BE2C (cell line): ENCODE measurements around the gene HRH1.

Source experiments
- DNase-seq: peaks from one replicate; pipeline ENCODE4 v3.0.0-alpha.2; 2020
- H3K27me3 ChIP-seq: fragments of 250-450 bp; sonication (Bioruptor Pico); 2 replicates; pipeline ENCODE4 v1.5.1; 2020; ENCODE audit warnings: mild to moderate bottlenecking
- H3K36me3 ChIP-seq: fragments of 250-450 bp; sonication (Bioruptor Pico); 2 replicates; pipeline ENCODE4 v1.5.1; 2020; ENCODE audit warnings: mild to moderate bottlenecking
- H3K4me1 ChIP-seq: fragments of 250-450 bp; sonication (Bioruptor Pico); 2 replicates; pipeline ENCODE4 v1.5.1; 2020
- H3K4me3 ChIP-seq: 2 replicates; pipeline ENCODE4 v1.5.1; 2011; ENCODE audit warnings: low read depth, low read length
- H3K9me3 ChIP-seq: fragments of 250-450 bp; sonication (Bioruptor Pico); 2 replicates; pipeline ENCODE4 v1.5.1; 2020
- CTCF ChIP-seq: IDR thresholded peaks from 2 replicates; pipeline ENCODE4 v1.5.1; 2012; ENCODE audit warnings: mild to moderate bottlenecking, low read depth, low read length

HRH1 gene

GRCh38 chr3:11220230-11220629 lies 65.9 kb downstream of the HRH1 start:
- no peak for TF ChIP-seq CTCF

GRCh38 chr3:11221818-11222415 lies 67.6 kb downstream of the HRH1 start:
- DNase-seq: no peak
- TF ChIP-seq CTCF: no peak

More at GRCh38 chr3:11220230-11220629, 65.9 kb downstream of the HRH1 start:
- no peaks in the 10 kb centered on the region for H3K9me3 ChIP-seq
- no peak overlapping the region for H3K4me3 ChIP-seq
- DNase-seq: no peak
- no peaks in the 10 kb centered on the region for H3K36me3 ChIP-seq
- no peaks in the 10 kb centered on the region for H3K4me1 ChIP-seq
- H3K27me3 ChIP-seq: no peaks in the 10 kb centered on the region

GRCh38 chr3:11224010-11224409 lies 69.7 kb downstream of the HRH1 start:
- no peaks in the 10 kb centered on the region for H3K27me3 ChIP-seq
- no peak overlapping the region for H3K4me3 ChIP-seq
- no peak for DNase-seq
- H3K9me3 ChIP-seq: no peaks in the 10 kb centered on the region
- TF ChIP-seq CTCF: no peak
- no peaks in the 10 kb centered on the region for H3K36me3 ChIP-seq
- no peaks in the 10 kb centered on the region for H3K4me1 ChIP-seq

More at GRCh38 chr3:11221818-11222415, 67.6 kb downstream of the HRH1 start:
- H3K9me3 ChIP-seq: no peaks in the 10 kb centered on the region
- H3K36me3 ChIP-seq: no peaks in the 10 kb centered on the region
- H3K4me1 ChIP-seq: no peaks in the 10 kb centered on the region
- H3K27me3 ChIP-seq: no peaks in the 10 kb centered on the region
- H3K4me3 ChIP-seq: no peak overlapping the region

- H3K4me3 ChIP-seq: no peak overlapping the region
- TF ChIP-seq CTCF: no peak
- no peaks in the 10 kb centered on the region for H3K36me3 ChIP-seq
- DNase-seq: no peak
- H3K27me3 ChIP-seq: no peaks in the 10 kb centered on the region
- H3K4me1 ChIP-seq: no peaks in the 10 kb centered on the region
- H3K9me3 ChIP-seq: no peaks in the 10 kb centered on the region
Measured at GRCh38 chr3:11224870-11225229, 70.6 kb downstream of the HRH1 start.

GRCh38 chr3:11226042-11226370 lies 71.7 kb downstream of the HRH1 start:
- Histone ChIP-seq H3K27me3 (no peaks in the 10 kb centered on the region), H3K4me3 (no peak overlapping the region), H3K36me3 (no peaks in the 10 kb centered on the region), H3K4me1 (no peaks in the 10 kb centered on the region), H3K9me3 (no peaks in the 10 kb centered on the region)
- DNase-seq: no peak
- no peak for TF ChIP-seq CTCF

GRCh38 chr3:11228041-11228440 lies 73.7 kb downstream of the HRH1 start:
- Histone ChIP-seq H3K4me3 (no peak overlapping the region), H3K4me1 (no peaks in the 10 kb centered on the region), H3K9me3 (no peaks in the 10 kb centered on the region), H3K27me3 (no peaks in the 10 kb centered on the region), H3K36me3 (no peaks in the 10 kb centered on the region)
- no peak for TF ChIP-seq CTCF
- DNase-seq: no peak
